ENCODE data around the gene PTGES2. TPM values are rescaled to one million over a fixed set of nuclear protein-coding genes. Genes with fewer than 3 reads are reported as not detected.

PTGES2 gene
- total RNA-seq, 1 experiment from 2014 or later = 76.8 TPM

GRCh38 chr9:128145951-128146351, 18.4 kb upstream of the PTGES2 start:
- TF ChIP-seq, protein P1, sequence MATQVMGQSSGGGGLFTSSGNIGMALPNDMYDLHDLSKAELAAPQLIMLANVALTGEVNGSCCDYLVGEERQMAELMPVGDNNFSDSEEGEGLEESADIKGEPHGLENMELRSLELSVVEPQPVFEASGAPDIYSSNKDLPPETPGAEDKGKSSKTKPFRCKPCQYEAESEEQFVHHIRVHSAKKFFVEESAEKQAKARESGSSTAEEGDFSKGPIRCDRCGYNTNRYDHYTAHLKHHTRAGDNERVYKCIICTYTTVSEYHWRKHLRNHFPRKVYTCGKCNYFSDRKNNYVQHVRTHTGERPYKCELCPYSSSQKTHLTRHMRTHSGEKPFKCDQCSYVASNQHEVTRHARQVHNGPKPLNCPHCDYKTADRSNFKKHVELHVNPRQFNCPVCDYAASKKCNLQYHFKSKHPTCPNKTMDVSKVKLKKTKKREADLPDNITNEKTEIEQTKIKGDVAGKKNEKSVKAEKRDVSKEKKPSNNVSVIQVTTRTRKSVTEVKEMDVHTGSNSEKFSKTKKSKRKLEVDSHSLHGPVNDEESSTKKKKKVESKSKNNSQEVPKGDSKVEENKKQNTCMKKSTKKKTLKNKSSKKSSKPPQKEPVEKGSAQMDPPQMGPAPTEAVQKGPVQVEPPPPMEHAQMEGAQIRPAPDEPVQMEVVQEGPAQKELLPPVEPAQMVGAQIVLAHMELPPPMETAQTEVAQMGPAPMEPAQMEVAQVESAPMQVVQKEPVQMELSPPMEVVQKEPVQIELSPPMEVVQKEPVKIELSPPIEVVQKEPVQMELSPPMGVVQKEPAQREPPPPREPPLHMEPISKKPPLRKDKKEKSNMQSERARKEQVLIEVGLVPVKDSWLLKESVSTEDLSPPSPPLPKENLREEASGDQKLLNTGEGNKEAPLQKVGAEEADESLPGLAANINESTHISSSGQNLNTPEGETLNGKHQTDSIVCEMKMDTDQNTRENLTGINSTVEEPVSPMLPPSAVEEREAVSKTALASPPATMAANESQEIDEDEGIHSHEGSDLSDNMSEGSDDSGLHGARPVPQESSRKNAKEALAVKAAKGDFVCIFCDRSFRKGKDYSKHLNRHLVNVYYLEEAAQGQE (IDR thresholded peaks at IDR 0.05; ENCODE audit: insufficient read depth in 1 of 2, low read depth in 2 of 2, low read length in 1 of 2) = no peak
- TF ChIP-seq POLR2AphosphoS5 (IDR thresholded peaks at IDR 0.05; ENCODE audit: low read depth, low read length) (no peak), SIN3A (IDR thresholded peaks at IDR 0.05; ENCODE audit: borderline replicate concordance, insufficient read depth, low read depth, low read length) (no peak), CTCF (IDR thresholded peaks at IDR 0.05) (no peak), TCF7L2 (IDR thresholded peaks at IDR 0.05; ENCODE audit: low read depth, low read length) (no peak)
- Histone ChIP-seq H3K4me1 (ENCODE audit: control insufficient read depth, insufficient read depth, low read length) (peaks cover 5% of the 10 kb centered on the region), H3K4me3 (ENCODE audit: low read depth in 2 of 2, low read length in 2 of 2) (no peak overlapping the region), H3K9me3 (ENCODE audit: control insufficient read depth, insufficient read depth, low read depth, low read length) (no peaks in the 10 kb centered on the region), H3K27me3 (ENCODE audit: control insufficient read depth, insufficient read depth, low read length) (no peaks in the 10 kb centered on the region), H3K27ac (ENCODE audit: low read length) (no peak overlapping the region), H3K36me3 (ENCODE audit: control insufficient read depth, insufficient read depth, low read length) (no peaks in the 10 kb centered on the region)
- no peak for ATAC-seq
- BruUV-seq (replicated peaks) = no TSS peak
- in situ Hi-C loops (cut with HindIII; ENCODE audit: low pct_unique_long_range_greater_than_20kb, low sequenced_read_pairs) (no loop called here), intact Hi-C loops (cut with micrococcal nuclease; ENCODE audit: unreplicated experiment) (no loop called here)
- CTCF ChIA-PET = no interaction called here
- POLR2A ChIA-PET = no interaction called here
- DNase-seq (ENCODE audit: low read depth, low spot score) = no peak

DNA sequence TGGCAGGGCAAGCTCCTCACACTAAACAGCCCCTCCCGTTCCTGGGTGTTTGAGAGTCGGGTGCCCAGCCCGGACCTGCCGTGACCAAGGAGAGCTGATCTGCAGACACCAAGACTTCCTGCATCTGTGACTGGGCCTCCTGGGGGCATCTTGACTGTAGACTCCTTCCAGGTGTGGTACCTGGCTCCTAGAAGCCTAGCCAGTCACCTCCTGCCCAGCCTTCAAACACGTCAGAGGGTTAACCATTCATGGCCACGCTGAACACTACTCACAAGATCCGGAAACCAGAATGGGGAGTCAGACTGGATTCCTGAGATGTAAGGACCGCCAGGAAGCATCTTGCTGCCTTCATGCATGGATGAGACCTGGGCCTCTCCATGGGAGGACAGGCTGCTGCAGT, 18.0 kb upstream of the PTGES2 start:
- BruUV-seq (replicated peaks) = no TSS peak
- Histone ChIP-seq H3K27ac (ENCODE audit: low read length) (no peak overlapping the region), H3K36me3 (ENCODE audit: control insufficient read depth, insufficient read depth, low read length) (no peaks in the 10 kb centered on the region), H3K9me3 (ENCODE audit: control insufficient read depth, insufficient read depth, low read depth, low read length) (no peaks in the 10 kb centered on the region), H3K4me1 (ENCODE audit: control insufficient read depth, insufficient read depth, low read length) (peaks cover 5% of the 10 kb centered on the region), H3K4me3 (ENCODE audit: low read depth in 2 of 2, low read length in 2 of 2) (no peak overlapping the region), H3K27me3 (ENCODE audit: control insufficient read depth, insufficient read depth, low read length) (no peaks in the 10 kb centered on the region)
- intact Hi-C loops (cut with micrococcal nuclease; ENCODE audit: unreplicated experiment) (no loop called here), in situ Hi-C loops (cut with HindIII; ENCODE audit: low pct_unique_long_range_greater_than_20kb, low sequenced_read_pairs) (no loop called here)
- ATAC-seq (no peak), DNase-seq (ENCODE audit: low read depth, low spot score) (no peak)
- CTCF ChIA-PET = no interaction called here
- POLR2A ChIA-PET = no interaction called here
- TF ChIP-seq CTCF (IDR thresholded peaks at IDR 0.05) (no peak), POLR2AphosphoS5 (IDR thresholded peaks at IDR 0.05; ENCODE audit: low read depth, low read length) (no peak), SIN3A (IDR thresholded peaks at IDR 0.05; ENCODE audit: borderline replicate concordance, insufficient read depth, low read depth, low read length) (no peak), TCF7L2 (IDR thresholded peaks at IDR 0.05; ENCODE audit: low read depth, low read length) (no peak)
- TF ChIP-seq, protein P1 (IDR thresholded peaks at IDR 0.05; ENCODE audit: insufficient read depth in 1 of 2, low read depth in 2 of 2, low read length in 1 of 2) = no peak
